Activated naive CD4-positive, alpha-beta T cell treated with anti-CD3 and anti-CD28 coated beads, Interleukin-2, amount 10 ng/mL, durations not matched to agents 7 days and 5 days (primary cell): ENCODE measurements around the gene SCYGR7.

Experiments
- CTCF ChIA-PET: fragments of 350-600 bp; sonication (Branson Sonifier 250); formaldehyde crosslinking; loops from one replicate; lab custom pipeline; 2021; ENCODE audit warnings: antibody characterized with exemption; lab: Charles Lee
- DNase-seq: peaks from one replicate; pipeline ENCODE4 v3.0.0-alpha.2; 2020
- H3K27ac Mint-ChIP-seq: one replicate; pipeline ENCODE4 v1.8.0; 2021; ENCODE audit warnings: mild to moderate bottlenecking, moderate library complexity, mixed read lengths
- H3K27me3 Mint-ChIP-seq: one replicate; pipeline ENCODE4 v1.8.0; 2021; ENCODE audit warnings: mild to moderate bottlenecking, mixed read lengths
- H3K36me3 Mint-ChIP-seq: one replicate; pipeline ENCODE4 v1.8.0; 2021; ENCODE audit warnings: mixed read lengths
- H3K4me1 Mint-ChIP-seq: one replicate; pipeline ENCODE4 v1.8.0; 2021; ENCODE audit warnings: mixed read lengths
- H3K4me3 Mint-ChIP-seq: one replicate; pipeline ENCODE4 v1.8.0; 2021; ENCODE audit warnings: mild to moderate bottlenecking, moderate library complexity, mixed read lengths
- H3K9me3 Mint-ChIP-seq: one replicate; pipeline ENCODE4 v1.8.0; 2021; ENCODE audit warnings: mixed read lengths

SCYGR7 gene

DNA sequence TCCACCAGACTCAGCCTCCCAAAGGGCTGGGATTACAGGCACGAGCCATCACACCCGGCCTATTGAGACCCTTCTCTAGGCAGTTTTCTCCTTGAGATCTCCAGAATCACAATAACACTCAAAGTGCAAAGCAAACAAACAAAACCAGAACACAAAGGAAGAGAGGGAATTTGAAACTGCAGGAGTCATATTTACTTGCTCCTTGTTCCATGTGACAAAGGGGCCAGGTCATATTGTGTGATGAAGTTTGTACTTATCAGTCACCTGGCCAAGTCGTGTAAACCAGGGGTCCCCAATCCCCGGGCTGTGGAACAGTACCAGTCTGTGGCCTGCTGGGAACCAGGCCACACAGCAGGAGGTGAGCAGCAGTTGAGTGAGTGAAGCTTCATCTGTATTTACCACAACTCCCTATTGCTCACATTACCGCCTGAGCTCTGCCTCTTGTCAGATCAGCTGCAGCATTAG is 44.1 kb downstream of the SCYGR7 start:
- no peaks in the 10 kb centered on the region for H3K36me3 Mint-ChIP-seq
- peaks cover 2% of the 10 kb centered on the region for H3K4me1 Mint-ChIP-seq
- H3K4me3 Mint-ChIP-seq: no peak overlapping the region
- H3K9me3 Mint-ChIP-seq: no peaks in the 10 kb centered on the region
- H3K27me3 Mint-ChIP-seq: no peaks in the 10 kb centered on the region
- H3K27ac Mint-ChIP-seq: no peak overlapping the region
- CTCF ChIA-PET: interaction anchor here (3.4 kb wide), 1 partner anchor 89 kb away, joined by 23 read pairs; no protein-coding TSS in a partner anchor
- no peak for DNase-seq

DNA sequence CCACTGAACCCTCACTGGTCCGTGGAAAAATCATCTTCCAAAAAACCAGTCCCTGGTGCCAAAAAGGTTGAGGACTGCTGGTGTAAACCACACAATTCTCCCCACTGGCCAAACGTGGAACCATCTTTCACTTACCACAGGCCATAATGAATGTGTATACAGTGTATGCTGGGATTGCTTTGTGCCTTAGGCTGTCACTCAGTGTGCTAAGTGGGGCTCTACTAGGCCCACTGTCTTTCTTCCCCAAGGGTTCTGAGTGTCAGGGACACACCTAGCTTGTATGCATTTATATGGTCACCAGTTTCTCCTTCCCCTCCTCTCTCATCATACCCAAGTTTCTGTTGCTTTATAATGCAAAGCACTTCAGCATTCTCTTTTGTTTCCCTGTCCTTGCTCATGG is 44.8 kb downstream of the SCYGR7 start:
- H3K36me3 Mint-ChIP-seq: no peaks in the 10 kb centered on the region
- no peak for DNase-seq
- no peaks in the 10 kb centered on the region for H3K27me3 Mint-ChIP-seq
- H3K4me1 Mint-ChIP-seq: peaks cover 2% of the 10 kb centered on the region
- H3K27ac Mint-ChIP-seq: no peak overlapping the region
- CTCF ChIA-PET: interaction anchor here (3.4 kb wide), 1 partner anchor 89 kb away, joined by 23 read pairs; no protein-coding TSS in a partner anchor
- H3K9me3 Mint-ChIP-seq: no peaks in the 10 kb centered on the region
- H3K4me3 Mint-ChIP-seq: no peak overlapping the region

DNA sequence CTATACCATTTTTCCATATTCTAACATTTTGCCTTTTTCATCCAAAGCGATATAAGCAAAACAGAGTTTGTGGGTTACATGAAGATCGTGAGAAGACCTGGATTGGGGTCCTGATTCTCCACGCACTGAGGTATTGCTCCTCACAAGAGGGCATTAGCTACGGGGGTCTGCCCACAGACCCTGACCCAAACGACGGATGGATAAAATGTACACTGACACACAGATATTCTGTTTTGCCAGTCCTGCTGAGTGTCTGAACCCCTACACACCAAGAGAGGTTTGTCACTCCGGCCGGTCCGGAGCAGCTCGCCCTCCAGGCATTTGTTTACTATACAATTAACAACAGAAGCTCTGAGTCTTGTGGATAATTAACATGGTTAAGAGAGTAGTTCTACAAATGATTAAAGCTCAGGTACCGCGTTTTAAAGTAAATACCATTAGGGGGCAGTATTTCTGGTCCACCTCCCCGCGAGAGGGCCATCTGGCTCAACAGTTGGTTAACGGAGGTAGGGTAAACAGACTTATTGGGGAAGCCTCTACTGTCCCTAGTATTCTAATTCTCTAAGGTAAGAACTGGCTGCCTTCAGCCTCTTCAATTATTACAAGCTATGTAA is 46.0 kb downstream of the SCYGR7 start:
- Mint-ChIP-seq H3K27me3 (no peaks in the 10 kb centered on the region), H3K9me3 (no peaks in the 10 kb centered on the region), H3K27ac (no peak overlapping the region), H3K4me1 (peaks cover 2% of the 10 kb centered on the region), H3K36me3 (no peaks in the 10 kb centered on the region), H3K4me3 (no peak overlapping the region)
- CTCF ChIA-PET: interaction anchor here (0.7 to 3.4 kb wide), 4 partner anchors 9 to 680 kb away, joined by 3 to 23 read pairs (median 6); no protein-coding TSS in a partner anchor
- no peak for DNase-seq

GRCh38 chr2:227774895-227775842 is 47.0 kb downstream of the SCYGR7 start:
- DNase-seq: no peak
- Mint-ChIP-seq H3K27ac (no peak overlapping the region), H3K9me3 (no peaks in the 10 kb centered on the region), H3K36me3 (no peaks in the 10 kb centered on the region), H3K4me3 (no peak overlapping the region), H3K4me1 (peaks cover 2% of the 10 kb centered on the region), H3K27me3 (no peaks in the 10 kb centered on the region)
- CTCF ChIA-PET: interaction anchor here (0.6 to 3.4 kb wide), 5 partner anchors 10 to 117 kb away, joined by 3 to 23 read pairs (median 4); no protein-coding TSS in a partner anchor
